Measurements from ENCODE around the gene SPAG16.

Gene SPAG16

GRCh38 chr2:214365549-214365948 is 1081.3 kb downstream of the SPAG16 start:
- TF ChIP-seq EZH2 (IDR thresholded peaks at IDR 0.05; ENCODE audit: borderline replicate concordance, low read length) (no peak), CTCF (IDR thresholded peaks at IDR 0.05; ENCODE audit: low read length) (no peak)
- no peak overlapping the region for H3K9ac ChIP-seq (ENCODE audit: low read length)
- H3K4me3 ChIP-seq (ENCODE audit: low read depth, low read length, poor library complexity, severe bottlenecking), result no peak overlapping the region
- no peaks in the 10 kb centered on the region for H4K20me1 ChIP-seq (ENCODE audit: insufficient read depth, low read length)
- H3K36me3 ChIP-seq (ENCODE audit: insufficient read depth, low read length), result no peaks in the 10 kb centered on the region
- no peak overlapping the region for H2AFZ ChIP-seq (ENCODE audit: low read length)
- no peak overlapping the region for H3K4me2 ChIP-seq (ENCODE audit: low read length)
- no peaks in the 10 kb centered on the region for H3K9me3 ChIP-seq (ENCODE audit: low read length)
- no peaks in the 10 kb centered on the region for H3K27me3 ChIP-seq (ENCODE audit: insufficient read depth, low read length)
- no peaks in the 10 kb centered on the region for H3K9me2 ChIP-seq (ENCODE audit: low read depth, low read length)
- no peaks in the 10 kb centered on the region for H3K4me1 ChIP-seq (ENCODE audit: insufficient read depth, low read length, severe bottlenecking)
- no peak overlapping the region for H3K27ac ChIP-seq (ENCODE audit: low read depth, low read length, poor library complexity, severe bottlenecking)
- H3K79me2 ChIP-seq (ENCODE audit: insufficient read depth, low read length), result no peaks in the 10 kb centered on the region
- no peaks in the 10 kb centered on the region for H3F3A ChIP-seq (ENCODE audit: insufficient read depth, low read length)

GRCh38 chr2:214367171-214367570 is 1082.9 kb downstream of the SPAG16 start:
- Histone ChIP-seq H3F3A (ENCODE audit: insufficient read depth, low read length) (no peaks in the 10 kb centered on the region), H3K4me3 (ENCODE audit: low read depth, low read length, poor library complexity, severe bottlenecking) (no peak overlapping the region)

GRCh38 chr2:214376618-214377285 is 1092.5 kb downstream of the SPAG16 start:
- Histone ChIP-seq H3K4me1 (ENCODE audit: insufficient read depth, low read length, severe bottlenecking) (no peaks in the 10 kb centered on the region), H3K79me2 (ENCODE audit: insufficient read depth, low read length) (no peaks in the 10 kb centered on the region), H3K27me3 (ENCODE audit: insufficient read depth, low read length) (no peaks in the 10 kb centered on the region), H3K9me3 (ENCODE audit: low read length) (no peaks in the 10 kb centered on the region), H3K36me3 (ENCODE audit: insufficient read depth, low read length) (no peaks in the 10 kb centered on the region), H4K20me1 (ENCODE audit: insufficient read depth, low read length) (no peaks in the 10 kb centered on the region), H3K4me2 (ENCODE audit: low read length) (no peak overlapping the region), H2AFZ (ENCODE audit: low read length) (no peak overlapping the region), H3K9me2 (ENCODE audit: low read depth, low read length) (no peaks in the 10 kb centered on the region), H3K9ac (ENCODE audit: low read length) (no peak overlapping the region), H3K4me3 (ENCODE audit: low read depth, low read length, poor library complexity, severe bottlenecking) (no peak overlapping the region), H3K27ac (ENCODE audit: low read depth, low read length, poor library complexity, severe bottlenecking) (no peak overlapping the region), H3F3A (ENCODE audit: insufficient read depth, low read length) (no peaks in the 10 kb centered on the region)
- TF ChIP-seq CTCF (IDR thresholded peaks at IDR 0.05; ENCODE audit: low read length) (no peak), EZH2 (IDR thresholded peaks at IDR 0.05; ENCODE audit: borderline replicate concordance, low read length) (no peak)

More at GRCh38 chr2:214367171-214367570, 1082.9 kb downstream of the SPAG16 start:
- Histone ChIP-seq H3K9me2 (ENCODE audit: low read depth, low read length) (no peaks in the 10 kb centered on the region), H3K36me3 (ENCODE audit: insufficient read depth, low read length) (no peaks in the 10 kb centered on the region), H3K79me2 (ENCODE audit: insufficient read depth, low read length) (no peaks in the 10 kb centered on the region), H3K4me2 (ENCODE audit: low read length) (no peak overlapping the region), H3K9me3 (ENCODE audit: low read length) (no peaks in the 10 kb centered on the region), H3K9ac (ENCODE audit: low read length) (no peak overlapping the region), H2AFZ (ENCODE audit: low read length) (no peak overlapping the region), H3K4me1 (ENCODE audit: insufficient read depth, low read length, severe bottlenecking) (no peaks in the 10 kb centered on the region), H3K27ac (ENCODE audit: low read depth, low read length, poor library complexity, severe bottlenecking) (no peak overlapping the region), H4K20me1 (ENCODE audit: insufficient read depth, low read length) (no peaks in the 10 kb centered on the region), H3K27me3 (ENCODE audit: insufficient read depth, low read length) (no peaks in the 10 kb centered on the region)
- TF ChIP-seq CTCF (IDR thresholded peaks at IDR 0.05; ENCODE audit: low read length) (no peak), EZH2 (IDR thresholded peaks at IDR 0.05; ENCODE audit: borderline replicate concordance, low read length) (no peak)

Data from OCI-LY1 (cell line).